NCI-H2227 treated with DMSO at 0.1 percent for 48 hours (cell line): ENCODE results near the gene UBXN7.
"Not testable (repeated sequence)": the region's sequence is repeated elsewhere in the genome, so short reads cannot be mapped to it uniquely, and the experiment has no call there.

ENCODE experiments used
- DNase-seq: peaks from one replicate; lab custom pipeline; 2025; lab: John Stamatoyannopoulos, UW

Gene UBXN7

GRCh38 chr3:196354132-196354531 lies 78.1 kb downstream of the UBXN7 start:
- DNase-seq = no peak

DNA sequence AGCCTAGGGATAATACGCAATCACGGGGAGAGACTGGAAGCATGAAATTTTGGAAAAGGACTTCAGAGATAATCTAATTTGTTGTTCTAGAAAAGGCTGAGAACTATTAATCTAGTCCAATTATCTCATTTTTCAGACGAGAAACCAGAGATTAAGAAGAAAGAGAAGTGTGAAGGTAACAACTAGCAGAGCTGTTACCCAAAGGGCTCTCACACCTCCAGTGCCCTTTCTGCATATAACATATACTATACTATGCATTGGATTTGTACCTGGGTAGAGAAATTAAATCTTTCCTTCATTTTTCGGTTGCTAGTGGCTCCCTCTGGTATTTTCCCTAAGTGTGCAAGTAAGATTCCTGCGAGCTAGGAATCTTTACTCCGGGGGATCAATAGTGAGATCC lies 80.7 kb downstream of the UBXN7 start:
- no peak for DNase-seq

- DNase-seq = no peak
These were observed 82.2 kb downstream of the UBXN7 start for GRCh38 chr3:196350067-196350466.

GRCh38 chr3:196348698-196349097 lies 83.5 kb downstream of the UBXN7 start:
- no peak for DNase-seq

- DNase-seq = no peak
These were observed 87.6 kb downstream of the UBXN7 start for GRCh38 chr3:196344663-196345062.

GRCh38 chr3:196343917-196344316 lies 88.3 kb downstream of the UBXN7 start:
- not testable (repeated sequence) for DNase-seq

GRCh38 chr3:196341137-196341536 lies 91.1 kb downstream of the UBXN7 start:
- no peak for DNase-seq

DNA sequence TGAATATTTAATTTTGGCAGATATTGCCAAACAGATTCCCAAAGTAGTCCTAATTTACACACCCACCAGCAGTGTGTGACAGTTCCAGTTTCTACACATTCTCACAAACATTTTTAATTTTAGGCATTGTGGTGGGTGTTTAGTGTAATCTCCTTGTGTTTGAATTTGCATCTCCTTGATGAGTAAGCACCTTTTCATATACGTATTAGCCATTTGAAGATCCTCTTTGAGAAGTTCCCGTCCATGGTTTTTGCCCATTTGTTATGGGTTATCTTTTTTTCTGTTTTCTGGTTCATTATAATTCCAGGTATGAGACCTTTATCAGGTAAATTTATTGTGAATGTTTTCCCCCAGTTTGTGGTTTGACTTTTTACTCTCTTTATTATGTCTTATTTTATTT lies 91.8 kb downstream of the UBXN7 start:
- no peak for DNase-seq

DNA sequence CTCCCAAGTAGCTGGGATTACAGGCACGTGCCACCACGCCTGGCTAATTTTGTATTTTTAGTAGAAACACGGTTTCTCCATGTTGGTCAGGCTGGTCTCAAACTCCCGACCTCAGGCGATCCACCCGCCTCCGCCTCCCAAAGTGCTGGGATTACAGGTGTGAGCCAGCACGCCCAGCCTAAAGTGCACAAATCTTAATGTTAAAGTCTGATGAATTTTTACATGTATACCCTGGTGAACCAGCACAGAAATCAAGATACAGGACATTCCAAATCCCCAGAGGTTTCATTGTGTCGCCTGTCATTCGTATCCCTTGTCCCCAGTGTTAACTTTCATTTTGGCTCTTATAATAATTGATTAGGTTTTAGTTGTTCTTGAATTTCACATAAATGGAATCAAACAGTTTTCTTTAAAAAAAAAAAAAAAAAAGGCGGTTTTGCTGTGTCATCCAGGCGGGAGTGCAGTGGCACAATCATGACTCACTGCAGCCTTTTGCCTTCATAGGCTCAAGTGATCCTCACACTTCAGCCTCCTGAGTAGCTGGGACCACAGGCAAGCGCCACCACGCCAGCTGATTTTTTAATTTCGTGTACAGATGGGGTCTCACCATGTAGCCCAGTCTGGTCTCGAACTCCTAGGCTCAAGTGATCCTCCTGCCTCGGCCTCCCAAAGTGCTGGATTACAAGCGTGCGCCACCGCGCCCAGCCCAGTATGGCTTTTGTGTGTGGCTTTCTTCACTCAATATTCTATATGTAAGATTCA lies 92.6 kb downstream of the UBXN7 start:
- no peak for DNase-seq

- no peak for DNase-seq
These were observed 93.2 kb downstream of the UBXN7 start for GRCh38 chr3:196339044-196339443.

- DNase-seq = no peak
These were observed 95.7 kb downstream of the UBXN7 start for GRCh38 chr3:196336319-196337145.

DNA sequence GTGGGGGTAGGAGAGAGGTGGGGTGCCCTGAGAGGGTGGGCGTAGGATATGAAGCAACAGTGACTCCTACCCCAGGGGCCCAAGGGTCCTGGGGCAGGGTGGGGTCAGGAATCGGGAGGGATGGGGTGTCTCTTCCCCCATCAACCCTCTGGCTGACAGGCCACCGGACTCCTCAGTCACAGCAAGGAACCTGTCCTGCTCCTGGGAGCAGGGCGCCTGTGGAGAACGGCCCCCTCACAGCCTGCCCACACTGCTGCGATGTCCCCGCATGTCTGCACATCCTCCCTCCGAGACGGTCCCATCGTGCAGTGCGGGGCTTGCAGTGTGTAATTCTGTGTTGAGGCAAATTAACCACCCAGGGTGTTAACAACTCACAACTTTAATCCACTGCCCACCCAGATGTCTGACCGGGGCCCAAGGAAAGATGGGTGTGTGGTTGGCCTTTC lies 96.7 kb downstream of the UBXN7 start:
- DNase-seq = no peak

DNA sequence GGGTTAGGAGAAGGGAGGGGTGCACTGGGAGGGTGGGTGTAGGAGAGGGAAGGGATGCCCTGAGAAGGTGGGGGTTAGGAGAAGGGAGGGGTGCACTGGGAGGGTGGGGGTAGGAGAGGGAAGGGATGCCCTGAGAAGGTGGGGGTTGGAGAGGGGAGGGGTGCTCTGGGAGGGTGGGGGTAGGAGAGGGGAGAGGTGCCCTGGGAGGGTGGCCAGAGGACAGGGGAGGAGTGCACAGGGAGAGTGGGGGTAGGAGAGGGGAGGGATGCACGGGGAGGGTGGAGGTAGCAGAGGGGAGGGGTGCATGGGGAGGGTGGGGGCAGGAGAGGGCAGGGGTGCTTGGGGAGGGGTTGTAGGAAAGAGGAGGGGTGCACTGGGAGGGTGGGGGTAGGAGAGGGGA lies 97.2 kb downstream of the UBXN7 start:
- DNase-seq = no peak

DNA sequence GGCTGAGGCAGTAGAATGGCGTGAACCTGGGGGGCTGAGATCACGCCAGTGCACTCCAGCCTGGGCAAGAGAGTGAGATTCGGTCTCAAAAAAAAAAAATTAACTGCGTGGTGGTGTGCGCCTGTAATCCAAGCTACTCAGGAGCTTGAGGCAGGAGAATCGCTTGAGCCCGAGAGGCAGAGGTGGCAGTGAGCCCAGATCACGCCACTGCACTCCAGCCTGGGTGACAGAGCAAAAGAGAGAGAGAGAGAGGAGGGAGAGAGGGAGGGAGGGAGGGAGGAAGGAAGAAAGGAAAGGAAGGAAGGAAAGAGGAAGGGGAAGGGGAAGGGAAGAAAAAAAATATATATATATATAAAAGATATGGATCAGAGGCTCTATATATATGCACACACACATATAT lies 100.1 kb downstream of the UBXN7 start:
- no peak for DNase-seq

GRCh38 chr3:196327405-196327804 lies 104.8 kb downstream of the UBXN7 start:
- no peak for DNase-seq

DNA sequence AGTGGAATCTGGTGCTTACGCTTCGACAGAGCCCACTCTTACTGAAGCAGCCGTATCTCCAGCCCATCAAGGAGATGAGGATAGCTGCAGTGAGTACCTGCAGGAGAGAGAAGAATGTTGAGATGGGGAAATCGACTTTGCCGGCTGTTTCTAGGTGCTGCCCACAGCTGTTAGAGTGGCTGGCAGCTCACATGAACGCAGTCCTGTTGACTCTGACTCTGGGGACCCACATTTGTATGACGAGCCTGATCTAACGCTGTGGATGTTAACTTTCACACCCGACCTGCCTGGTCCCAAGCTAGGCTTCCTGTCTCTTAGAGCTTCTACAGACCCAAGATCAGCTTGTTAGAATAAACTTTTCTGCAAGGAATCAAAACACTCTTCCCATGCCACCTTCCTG lies 105.3 kb downstream of the UBXN7 start:
- no peak for DNase-seq

DNA sequence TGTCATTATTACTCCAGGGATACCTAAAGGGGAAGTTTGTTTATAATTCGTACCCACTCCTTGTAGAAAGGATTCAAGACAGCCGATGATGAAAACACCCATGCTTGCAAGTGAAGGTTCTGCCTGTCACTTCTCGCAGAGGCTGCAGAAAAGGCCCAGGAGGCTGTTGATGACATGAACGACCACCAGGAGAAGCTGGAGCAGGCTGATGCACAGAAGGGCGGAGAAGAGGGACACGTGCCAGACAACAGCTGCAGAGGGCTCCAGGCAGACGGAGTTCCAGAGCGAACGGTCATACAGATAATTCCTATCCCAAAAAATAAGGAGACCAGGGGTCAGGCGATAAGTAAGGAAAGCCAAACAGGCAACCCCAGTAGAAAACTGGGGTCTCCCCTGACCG lies 108.5 kb downstream of the UBXN7 start:
- peak; percentile 28 for DNase-seq

DNA sequence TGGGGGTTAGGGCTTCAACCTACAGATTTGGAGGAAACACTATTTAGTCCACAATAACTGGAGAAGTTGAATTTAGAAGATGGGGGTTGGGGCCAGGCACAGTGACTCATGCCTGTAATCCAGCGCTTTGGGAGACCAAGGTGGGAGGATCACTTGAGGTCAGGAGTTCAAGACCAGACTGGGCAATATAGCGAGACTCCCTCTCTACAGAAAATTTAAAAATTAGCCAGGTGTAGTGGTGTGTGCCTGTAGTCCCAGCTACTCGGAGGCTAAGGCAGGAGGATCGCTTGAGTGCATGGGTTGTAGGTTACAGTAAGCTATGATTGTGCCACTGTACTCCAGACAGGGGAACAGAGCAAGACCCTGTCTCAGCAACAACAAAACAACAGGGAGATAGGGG lies 109.2 kb downstream of the UBXN7 start:
- DNase-seq = no peak

- DNase-seq = no peak
These were observed 111.1 kb downstream of the UBXN7 start for GRCh38 chr3:196321162-196321561.

GRCh38 chr3:196320137-196320536 lies 112.1 kb downstream of the UBXN7 start:
- DNase-seq = no peak

DNA sequence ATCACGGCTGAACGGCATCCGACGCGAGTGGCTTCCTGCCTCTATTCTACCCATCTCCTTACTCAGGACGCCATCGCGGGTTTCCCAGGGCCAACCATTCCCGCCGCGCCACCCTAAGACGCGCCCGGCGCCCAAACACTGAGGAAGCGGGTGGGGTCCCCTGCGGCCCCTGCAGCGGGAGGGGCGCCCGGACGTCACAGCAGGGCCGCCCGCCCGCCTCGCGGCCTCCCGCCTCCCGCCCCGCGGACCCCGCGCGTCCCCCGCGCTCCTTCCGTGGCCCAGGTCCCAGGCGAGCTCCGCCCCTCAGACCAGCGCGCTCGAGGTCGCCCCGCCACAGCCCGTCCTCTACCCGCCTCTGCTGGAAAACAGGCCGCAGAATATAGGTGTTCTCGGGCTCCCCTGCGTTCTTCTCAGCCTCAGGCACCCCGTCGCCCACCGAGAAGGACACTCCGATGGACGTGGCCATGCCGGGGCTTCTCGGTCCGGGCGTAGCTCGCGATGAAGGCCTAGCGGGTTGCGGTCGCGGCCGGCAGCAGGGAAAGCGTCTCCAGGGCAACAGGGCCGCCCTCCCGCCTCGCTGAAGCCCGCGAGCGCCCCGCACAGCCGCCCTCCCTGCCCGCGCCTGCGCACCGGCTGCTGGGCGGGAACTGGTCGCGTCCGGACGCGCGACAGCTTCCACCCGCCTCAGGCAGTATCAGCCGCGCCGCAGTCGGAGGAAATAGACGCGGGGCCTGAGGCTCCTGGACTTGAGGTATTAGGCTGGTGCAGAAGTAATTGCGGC lies 114.3 kb downstream of the UBXN7 start, which contains the start of gene DYNLT2B:
DYNLT2B (minus strand) TSS at position 554 of the 781 bp plus-strand sequence; CDS start at position 466, 88 bp downstream.
- DNase-seq = peak; percentile 92
